HG02885 (cell line): Measurements from ENCODE around the gene TICRR.

Experiments used
- ATAC-seq: cut with Tn5 transposase; IDR thresholded peaks from one replicate; pipeline ENCODE4 v1.9.1; 2021; ENCODE audit warnings: mild to moderate bottlenecking; ENCODE audit not compliant: unreplicated experiment, poor library complexity

TICRR gene

DNA sequence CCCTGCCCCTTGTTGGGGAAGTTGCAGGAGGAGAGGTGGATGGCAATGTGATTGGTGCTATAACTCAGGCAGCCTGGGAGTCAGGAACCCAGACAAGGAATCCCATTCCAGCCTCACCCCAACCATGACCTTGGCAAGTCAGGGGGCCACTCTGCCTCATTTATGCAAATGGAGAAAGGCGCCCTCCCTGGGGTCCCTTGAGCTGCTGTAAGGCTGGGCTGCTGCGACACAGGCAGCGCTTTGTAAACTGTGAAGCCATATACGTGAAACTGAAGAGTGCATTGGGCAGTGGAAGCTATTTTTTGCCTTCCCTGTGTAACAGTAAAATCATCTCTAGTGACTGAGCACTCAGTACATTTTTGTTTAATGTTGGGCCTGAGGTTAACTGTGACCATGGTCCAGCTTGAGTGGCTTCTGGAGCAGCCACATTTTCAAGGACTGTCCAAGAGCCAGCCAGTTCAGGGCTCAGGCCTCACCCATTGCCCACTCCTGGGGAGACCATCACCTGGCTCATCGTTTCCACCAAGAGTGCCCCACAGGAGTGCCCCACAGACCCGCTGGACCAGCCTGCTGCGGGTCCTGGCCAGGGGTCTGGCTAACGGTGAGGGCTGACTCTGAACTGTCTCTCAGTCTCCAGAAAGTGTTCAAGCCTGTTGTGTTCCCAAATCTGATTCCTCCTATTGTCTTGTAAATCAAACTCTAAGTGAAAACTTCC, 52.1 kb downstream of the TICRR start:
- ATAC-seq, result no peak

DNA sequence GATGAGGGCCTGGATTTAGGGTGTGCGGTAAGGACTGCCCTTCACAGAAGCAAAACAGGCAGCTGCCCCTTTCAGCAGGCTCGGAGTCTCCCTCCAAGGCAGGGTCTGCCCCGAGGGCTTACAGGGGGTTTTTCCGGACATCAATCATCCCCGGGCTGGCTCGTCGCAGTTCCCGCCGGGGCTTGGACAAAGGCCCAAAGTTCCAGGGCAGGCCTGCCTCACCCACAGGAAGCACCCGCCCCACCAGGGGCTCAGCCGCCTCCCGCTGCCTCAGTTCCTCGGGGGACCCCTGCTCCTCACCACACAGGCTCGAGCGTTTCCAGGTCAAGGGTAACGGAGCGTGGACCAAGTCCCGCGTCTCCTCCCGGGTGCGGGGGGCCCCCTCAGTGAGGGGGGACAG, 53.0 kb downstream of the TICRR start:
- ATAC-seq, result no peak

DNA sequence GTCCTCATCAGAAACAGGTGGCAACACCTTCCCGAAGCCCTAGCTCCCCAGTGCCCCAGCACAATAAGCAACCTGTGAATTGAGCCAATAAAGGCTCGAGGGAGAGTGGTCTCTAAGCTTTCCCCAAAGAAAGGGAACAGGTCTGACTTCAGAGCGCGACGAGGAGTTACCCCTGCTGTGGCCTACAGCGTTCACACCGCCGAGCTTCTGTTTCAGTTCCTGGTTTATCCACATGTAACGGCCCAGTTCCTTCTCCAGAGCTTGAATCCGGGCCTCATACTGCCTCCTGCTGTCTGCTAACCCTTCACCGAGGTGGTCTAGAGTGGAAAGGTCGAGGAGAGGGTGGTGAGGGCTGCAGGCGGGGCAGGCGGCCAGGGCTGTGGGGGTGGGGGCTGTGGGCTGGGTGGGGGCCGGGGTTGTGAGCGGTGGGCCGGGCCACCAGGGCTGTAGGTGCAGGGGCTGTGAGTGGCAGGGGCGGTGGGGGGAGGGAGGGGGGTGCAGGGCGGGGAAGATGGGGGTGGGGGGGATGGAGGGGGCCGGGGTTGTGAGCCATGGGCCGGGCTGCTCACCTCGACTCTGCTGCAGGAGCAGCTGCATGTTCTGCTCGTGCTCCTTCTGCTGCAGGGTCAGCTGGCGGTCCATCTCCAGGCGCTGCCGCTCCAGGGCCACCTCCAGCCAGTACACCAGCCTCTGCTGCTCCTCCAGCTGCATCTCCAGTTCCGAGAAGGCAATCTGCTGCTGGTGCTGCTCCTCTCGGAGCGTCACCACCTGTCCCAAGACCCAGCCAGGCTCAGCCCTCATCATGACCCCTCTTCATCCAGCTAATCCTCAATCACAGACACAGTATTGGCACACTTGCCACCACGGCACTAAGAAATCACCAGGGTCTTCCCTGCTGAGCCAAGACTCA, 53.8 kb downstream of the TICRR start:
- no peak for ATAC-seq

DNA sequence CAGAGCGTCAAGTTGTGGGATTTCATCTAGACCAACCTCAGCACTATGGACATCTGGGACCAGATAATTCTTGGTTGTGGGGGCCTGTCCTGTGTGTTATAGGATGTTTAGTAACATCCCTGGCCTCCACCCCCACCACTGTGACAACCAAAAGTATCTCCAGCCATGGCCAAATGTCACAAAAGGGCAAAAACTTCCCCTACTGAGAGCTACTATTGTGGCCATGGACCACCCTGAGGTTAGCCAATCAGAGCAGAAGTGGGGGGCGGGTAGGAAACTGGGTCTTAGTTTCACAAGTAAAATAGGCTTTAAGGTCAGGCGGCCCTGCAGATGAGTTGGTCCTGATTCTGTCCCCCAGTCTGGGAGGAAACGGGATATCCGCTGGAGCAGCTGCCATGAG, 54.6 kb downstream of the TICRR start:
- no peak for ATAC-seq

DNA sequence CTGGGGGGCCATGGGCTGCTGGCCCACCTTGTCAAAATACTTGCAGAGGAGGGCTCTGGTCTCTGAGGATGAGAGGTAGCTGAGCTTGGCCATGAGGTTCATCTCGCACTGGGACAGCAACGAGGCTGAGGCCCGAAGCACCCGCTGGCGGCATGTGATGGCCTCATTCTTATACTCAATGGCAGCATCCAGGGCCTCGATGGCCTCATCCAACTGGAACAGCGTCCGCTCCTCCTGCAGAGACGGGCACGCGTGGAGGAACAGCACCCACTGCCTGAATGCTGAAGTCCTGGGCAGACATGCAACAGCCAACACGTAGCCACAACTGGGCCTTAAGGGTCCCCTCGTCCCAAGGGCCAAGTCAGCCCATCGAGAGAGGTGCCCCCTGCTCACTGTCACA, 55.0 kb downstream of the TICRR start:
- ATAC-seq, result no peak

DNA sequence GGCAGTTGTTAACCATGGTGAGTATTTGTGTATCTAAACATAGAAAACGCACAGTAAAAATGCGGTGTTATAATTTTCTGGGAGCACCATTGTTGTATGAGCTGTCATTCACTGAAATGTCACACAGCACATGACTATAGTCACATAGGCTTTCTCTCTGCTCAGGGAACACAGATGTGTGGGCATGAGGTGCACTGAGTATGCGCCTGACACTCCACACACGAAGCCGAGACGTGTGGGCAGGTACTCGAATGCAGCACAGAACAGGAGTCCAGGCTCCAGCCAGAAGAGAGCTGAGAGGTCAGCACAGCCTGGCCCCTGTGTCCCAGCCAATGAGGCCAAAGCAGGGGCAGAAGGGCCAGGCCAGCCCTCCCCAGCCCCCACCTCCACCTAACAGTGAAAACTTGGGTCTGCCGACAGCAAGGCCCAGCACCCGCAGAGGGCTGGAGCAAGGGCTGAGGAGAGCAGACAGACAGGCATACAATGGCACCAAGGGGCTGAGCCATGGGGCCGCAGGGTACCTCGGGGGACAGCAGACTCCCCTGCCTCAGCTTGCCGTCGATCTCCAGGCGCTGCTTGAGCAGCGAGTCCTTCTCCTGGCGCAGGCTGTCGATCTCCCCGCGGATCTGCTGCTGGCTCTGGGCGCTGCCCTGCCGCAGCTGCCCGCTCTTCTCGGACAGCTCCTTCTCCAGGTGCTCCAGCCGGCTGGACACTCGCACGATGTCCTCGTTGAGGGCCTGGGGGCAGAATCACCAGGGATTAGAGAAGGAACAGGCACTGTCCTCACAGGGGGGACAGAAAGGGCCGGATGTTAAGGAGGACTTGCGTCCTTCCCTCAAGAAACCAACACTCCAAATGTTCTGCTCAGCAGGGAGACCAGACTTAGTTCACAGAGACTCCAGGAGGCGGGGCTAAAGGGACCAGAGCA, 56.0 kb downstream of the TICRR start:
- ATAC-seq, result no peak

DNA sequence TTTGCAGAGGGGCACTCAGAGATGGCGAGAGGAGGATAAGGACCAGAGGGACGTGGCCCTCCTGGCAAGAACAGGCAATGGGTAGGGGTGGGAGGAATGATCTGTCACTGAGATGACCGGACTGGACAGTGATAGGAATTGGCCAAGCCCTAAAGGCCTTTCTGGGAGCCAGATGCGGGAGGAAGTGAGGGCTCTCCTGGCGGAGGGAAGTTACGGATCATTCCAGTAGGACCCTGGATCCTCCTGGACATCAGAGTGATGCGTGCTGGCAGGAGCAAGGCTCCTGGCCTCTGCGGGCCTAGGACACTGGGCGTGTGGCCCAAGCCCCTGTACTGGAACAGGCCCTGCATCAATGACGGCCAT, 56.6 kb downstream of the TICRR start:
- no peak for ATAC-seq

DNA sequence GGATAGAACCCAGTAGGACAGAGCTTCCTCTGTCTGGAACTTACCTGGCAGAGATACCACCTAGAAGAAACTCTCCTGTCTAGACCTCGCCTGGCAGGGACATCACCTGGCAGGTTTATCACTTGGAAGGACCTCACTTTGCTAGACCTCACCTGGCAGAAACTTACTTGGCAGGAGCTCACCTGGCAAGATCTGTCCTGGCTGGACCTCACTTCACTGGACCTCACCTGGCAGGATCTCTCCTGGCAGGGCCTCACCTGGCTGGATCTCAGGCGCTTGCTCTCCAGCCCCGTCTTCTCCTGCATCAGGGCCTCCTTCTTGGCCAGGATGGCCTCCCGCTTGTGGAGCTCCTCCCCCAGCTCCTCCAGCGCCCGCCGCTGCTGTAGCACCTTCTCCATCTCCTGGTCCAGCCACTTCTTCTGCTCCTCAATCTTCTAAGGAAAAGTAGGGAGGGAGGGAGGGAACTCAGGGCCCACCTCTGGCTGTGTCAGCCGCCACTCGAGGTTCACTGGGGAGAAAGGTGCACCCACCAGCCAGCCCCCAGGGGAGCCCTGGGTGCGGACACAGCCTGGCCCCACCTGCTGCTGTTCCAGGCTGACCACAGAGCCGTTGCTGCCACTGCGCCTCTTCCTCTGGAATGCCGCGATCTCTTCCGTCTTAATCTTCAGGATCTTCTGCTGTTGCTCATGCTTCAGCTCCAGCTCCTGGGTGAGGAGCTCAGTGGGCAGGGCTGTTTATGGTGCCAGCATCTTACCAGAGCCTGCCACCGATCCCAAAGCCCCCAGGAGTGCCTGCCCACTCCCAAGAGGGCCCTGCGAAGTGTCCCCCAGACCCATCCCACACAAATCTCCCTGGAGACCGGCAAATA, 57.5 kb downstream of the TICRR start:
- ATAC-seq, result no peak

DNA sequence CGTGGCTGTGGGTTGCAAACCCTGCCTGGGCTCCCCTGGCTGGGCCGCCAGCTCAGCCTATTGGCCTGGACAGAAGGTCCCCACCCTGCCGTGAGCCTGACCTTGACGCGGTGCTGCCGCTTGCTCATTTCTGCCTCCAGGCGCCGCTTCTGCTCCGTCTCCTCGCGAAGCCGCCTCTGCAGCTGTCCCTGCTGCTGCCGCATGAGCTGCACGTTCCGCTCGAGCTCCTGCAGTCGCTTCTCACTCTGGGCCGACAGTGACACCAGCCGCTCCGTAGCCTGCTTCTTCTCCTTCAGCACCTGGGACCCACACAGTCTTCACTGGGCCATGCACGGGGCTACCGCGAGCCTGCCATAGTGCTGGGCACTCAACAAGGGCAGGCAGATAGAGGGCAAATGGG, 58.3 kb downstream of the TICRR start:
- ATAC-seq, result no peak

DNA sequence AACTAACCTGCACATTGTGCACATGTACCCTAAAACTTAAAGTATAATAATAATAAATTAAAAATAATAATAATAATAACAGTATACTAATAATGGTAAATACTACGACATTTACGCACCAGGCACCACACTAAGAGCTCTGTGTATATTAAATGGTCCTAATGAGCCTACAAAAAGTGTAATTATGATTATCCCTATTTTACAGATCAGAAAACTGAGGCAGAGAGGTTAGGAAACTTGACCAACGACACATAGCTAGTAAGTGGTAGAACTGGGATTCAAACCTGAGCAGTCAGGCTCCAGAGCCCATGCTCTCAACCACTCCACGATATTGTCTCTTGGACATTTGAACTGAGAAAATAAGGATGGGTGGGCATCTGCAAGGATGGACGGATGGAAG, 65.0 kb downstream of the TICRR start:
- ATAC-seq, result no peak

DNA sequence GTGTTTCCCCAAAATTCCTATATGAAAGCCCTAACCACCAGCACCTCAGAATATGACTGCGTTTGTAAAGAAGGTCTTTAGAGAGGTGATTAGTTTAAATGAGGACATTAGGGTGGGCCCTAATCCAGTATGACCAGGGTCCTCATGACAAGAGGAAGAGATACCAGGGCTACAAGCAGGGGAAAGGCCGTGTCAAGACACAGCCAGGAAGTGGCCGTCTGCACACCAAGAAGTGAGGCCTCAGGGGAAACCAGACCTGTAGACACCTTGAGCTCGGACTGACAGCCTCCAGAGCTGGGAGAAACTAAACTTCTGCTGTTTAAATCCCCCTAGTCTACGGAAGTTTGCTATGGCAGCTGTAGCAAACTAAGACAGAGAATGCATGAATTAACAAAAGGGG, 65.8 kb downstream of the TICRR start:
- ATAC-seq, result no peak

DNA sequence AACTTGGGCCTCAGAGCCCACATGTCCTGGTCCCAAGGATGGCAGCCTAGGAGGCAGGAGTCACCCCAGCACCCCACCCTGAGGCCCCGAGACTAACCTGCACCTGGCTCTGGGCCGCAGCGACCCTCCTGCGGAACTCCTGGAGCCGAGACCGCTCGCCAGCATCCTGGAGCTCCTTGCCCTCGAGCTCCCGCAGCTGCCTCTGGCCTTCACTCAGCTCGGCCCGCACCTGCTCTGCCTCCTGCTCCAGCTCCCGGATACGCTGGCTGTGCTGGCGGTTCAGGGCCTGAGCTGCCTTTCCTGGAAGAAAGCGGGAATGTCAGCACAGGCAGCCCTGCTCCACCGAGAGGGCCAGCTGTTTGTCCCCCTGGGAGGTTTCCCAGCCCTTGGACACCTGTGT, 66.8 kb downstream of the TICRR start:
- no peak for ATAC-seq

DNA sequence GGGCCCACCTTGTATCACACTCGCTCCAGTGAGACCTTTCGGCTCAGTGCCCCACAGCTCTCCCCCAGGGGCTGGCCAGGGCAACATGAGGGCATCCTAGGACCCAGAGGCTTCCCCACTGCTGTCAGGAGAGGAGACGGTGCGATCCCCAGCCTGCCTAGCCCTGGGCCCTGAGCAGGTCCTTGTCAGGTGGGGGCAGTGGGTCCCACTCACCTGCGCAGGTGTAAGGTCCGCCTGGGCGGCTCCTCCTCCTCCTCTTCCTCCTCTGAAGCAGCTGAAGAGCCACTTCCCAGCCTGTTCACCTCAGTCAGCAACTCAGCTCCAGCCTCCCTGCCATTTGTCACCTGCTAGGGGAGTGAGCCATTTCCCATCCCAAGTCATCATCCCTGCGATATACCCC, 70.4 kb downstream of the TICRR start:
- no peak for ATAC-seq

DNA sequence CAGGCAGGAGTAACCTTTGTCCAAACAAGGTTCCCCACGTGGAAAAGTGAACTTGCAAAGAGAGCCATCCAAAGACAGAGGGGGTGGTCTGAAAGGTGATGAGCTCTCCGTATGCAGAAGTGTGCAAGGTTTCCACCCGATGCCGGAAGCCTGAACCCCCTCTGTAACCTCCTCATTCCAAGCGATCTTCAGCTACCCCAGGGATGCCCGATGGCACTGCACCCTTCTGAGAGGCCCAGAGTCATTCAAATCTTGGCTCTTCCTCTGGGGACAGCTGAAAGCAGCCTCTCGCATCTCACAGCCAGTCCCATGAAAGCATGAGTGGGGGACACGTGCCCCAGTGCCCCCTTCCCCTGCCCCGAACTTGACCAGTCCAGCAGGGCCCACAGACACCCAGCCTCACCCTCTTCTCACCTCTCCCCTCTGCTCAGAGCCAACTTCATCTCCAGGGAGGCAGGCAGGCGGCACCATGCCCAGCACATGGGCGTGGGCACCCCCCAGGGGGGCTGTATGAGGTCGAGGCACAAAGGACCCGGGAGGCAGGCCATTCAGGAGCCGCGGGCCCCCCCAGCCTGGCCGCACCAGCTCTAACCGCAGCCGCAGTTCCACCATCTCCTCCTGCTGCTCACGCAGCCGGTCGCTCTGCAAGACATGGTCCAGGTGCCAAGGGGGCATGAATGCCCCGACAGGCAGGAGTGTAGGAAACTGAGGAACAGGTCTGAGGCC, 71.3 kb downstream of the TICRR start:
- ATAC-seq, result no peak

DNA sequence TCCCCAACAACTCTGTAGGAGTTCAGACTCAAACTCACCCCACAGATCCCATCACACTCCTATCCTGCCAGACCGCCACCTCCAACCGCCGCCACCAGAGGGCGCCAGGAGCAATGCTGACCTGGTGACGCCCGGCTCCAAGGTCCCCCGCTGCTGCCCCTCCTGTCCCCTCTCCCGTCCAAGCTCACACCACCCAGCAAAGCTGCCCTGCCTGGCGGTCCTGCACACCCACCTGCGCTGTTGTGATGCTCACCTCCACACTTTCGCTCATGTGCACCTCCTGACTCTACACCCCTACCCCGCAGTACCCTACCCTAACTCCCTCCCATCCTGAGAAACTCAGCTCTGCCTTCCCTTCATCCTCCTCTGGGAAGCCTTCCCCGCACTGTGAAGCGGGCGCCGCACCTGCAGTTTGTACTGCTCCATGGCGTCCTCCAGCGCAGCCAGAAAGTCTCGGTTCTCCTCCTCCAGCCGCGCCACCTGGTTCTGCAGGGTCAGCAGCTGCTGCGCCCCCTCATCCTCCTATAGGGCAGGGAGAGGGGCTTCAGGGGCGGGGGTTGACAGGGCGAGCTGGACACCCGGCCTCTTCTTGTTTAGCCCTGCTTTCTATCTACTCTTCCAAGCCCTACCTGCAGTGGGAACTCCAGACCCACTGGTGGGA, 72.1 kb downstream of the TICRR start:
- ATAC-seq, result no peak

DNA sequence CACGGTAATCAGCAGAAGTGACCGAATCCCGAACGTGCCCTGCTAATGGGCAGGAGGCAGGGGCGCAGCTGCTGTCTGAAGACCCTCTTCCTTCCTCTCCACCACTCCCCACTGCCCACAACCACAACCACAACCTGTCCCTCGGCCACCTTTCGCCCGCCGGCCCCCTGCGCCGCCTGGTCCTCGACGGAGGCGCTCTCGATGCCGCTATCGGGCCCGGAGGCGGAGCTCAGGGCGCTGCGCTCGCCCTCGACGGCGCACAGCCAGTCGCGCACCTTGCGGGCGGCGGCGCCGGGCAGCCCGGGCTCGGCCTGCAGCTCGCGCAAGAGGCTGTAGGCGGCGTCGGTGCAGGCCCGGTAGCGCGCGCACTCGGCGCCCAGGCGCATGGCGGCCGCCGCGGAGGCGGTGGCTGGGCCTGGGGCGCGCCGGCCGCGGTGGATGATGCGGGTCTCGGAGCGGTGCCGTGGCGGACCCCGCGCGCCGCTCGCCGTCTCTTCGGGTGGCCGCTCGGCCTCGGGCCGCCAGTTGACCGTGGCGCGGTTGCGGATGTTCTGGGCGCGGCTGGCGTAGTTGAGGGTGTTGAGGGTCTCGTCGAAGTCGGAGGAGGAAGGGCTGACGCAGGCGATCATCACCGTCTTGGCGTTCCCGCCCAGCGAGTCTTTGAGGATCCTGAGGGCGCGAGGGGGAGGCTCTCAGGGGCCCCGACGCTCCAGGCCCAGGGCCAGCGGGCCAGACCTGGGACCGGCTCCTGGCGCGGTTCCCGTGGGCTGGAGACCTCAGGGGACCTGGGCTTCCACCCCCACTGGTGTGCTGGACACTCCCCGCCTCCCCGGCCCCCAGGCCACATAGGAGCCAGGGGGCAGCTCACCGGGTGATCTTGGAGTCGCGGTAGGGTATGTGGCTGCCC, 73.1 kb downstream of the TICRR start:
- ATAC-seq, result no peak

DNA sequence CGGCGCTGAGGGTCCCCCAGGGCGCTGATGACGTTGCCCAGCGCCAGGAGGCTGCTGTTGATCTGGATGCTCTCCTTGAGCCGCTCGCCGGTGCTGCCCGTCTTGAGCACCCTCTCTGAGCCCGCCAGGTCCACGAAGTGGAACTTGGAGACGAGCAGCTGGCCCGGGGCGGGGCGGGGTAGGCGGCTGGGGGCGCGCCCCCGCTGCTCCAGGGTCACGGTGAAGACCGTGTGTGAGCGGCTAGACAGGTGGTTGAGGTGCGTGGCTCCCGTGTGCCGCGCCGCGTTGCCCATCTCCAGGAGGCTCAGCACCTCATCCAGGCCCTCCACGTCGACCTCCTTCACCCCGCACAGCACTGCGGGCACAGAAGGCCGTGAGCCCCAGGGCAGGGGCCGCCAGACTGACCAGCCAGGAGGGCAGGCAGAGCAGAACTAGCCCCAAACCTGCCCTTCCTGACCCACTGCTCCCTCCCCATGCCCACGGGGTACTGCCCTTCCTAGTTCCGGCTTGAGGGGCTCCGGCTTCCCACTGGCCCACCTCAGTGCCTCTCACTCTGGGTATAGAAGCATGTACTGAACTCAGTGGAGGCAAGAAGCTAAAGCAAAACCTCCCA, 73.8 kb downstream of the TICRR start:
- no peak for ATAC-seq
